Measurements from ENCODE around the gene NALCN.

NALCN gene

GRCh38 chr13:101267656-101268055 lies 148.7 kb downstream of the NALCN start:
- no peak for DNase-seq

GRCh38 chr13:101265934-101266333 lies 150.4 kb downstream of the NALCN start:
- no peak for DNase-seq

GRCh38 chr13:101264931-101265330 lies 151.4 kb downstream of the NALCN start:
- DNase-seq: no peak

GRCh38 chr13:101262306-101262705 lies 154.0 kb downstream of the NALCN start:
- no peak for DNase-seq

- DNase-seq: no peak
These were observed 157.8 kb downstream of the NALCN start for GRCh38 chr13:101258509-101258908.

- no peak for DNase-seq
These were observed 158.2 kb downstream of the NALCN start for GRCh38 chr13:101258071-101258470.

GRCh38 chr13:101248739-101249514 lies 167.4 kb downstream of the NALCN start:
- no peak for DNase-seq

- no peak for DNase-seq
These were observed 173.6 kb downstream of the NALCN start for GRCh38 chr13:101242720-101243119.

- no peak for DNase-seq
These were observed 177.8 kb downstream of the NALCN start for GRCh38 chr13:101238555-101238954.

- DNase-seq: no peak
These were observed 184.4 kb downstream of the NALCN start for GRCh38 chr13:101231751-101232428.

- DNase-seq: no peak
These were observed 185.9 kb downstream of the NALCN start for GRCh38 chr13:101230271-101230890.

- no peak for DNase-seq
These were observed 196.6 kb downstream of the NALCN start for GRCh38 chr13:101219609-101220265.

- no peak for DNase-seq
These were observed 197.8 kb downstream of the NALCN start for GRCh38 chr13:101218484-101218883.

- no peak for DNase-seq
These were observed 199.2 kb downstream of the NALCN start for GRCh38 chr13:101217086-101217485.

GRCh38 chr13:101211261-101211660 lies 205.0 kb downstream of the NALCN start:
- no peak for DNase-seq

- DNase-seq: no peak
These were observed 205.5 kb downstream of the NALCN start for GRCh38 chr13:101210774-101211173.

- no peak for DNase-seq
These were observed 207.0 kb downstream of the NALCN start for GRCh38 chr13:101209206-101209893.

GRCh38 chr13:101205408-101205807 lies 210.9 kb downstream of the NALCN start:
- no peak for DNase-seq

- no peak for DNase-seq
These were observed 211.9 kb downstream of the NALCN start for GRCh38 chr13:101204270-101205020.

GRCh38 chr13:101202590-101202989 lies 213.7 kb downstream of the NALCN start:
- DNase-seq: no peak

GRCh38 chr13:101190976-101191375 lies 225.3 kb downstream of the NALCN start:
- no peak for DNase-seq

- no peak for DNase-seq
These were observed 226.0 kb downstream of the NALCN start for GRCh38 chr13:101190337-101190736.
